KMS-11 (cell line): ENCODE measurements around the gene HRH4.

Experiments used
- H2AFZ ChIP-seq: fragments of 200-600 bp; sonication (generic); 2 replicates; pipeline ENCODE4 v1.6.1; 2016; ENCODE audit warnings: antibody characterized with exemption, mixed run types, low read depth
- H3K27ac ChIP-seq: fragments of 200-600 bp; sonication (generic); 2 replicates; pipeline ENCODE4 v1.6.1; 2016; ENCODE audit warnings: mild to moderate bottlenecking, mixed run types
- H3K27me3 ChIP-seq: fragments of 200-600 bp; sonication (generic); 2 replicates; pipeline ENCODE4 v1.6.1; 2017; ENCODE audit warnings: mild to moderate bottlenecking, low read depth, mixed run types, moderate library complexity; ENCODE audit not compliant: insufficient read depth
- H3K36me3 ChIP-seq: fragments of 200-600 bp; sonication (generic); 2 replicates; pipeline ENCODE4 v1.6.1; 2017; ENCODE audit warnings: mild to moderate bottlenecking, mixed run types; ENCODE audit not compliant: insufficient read depth
- H3K4me1 ChIP-seq: fragments of 200-600 bp; sonication (generic); 2 replicates; pipeline ENCODE4 v1.6.1; 2016; ENCODE audit warnings: mild to moderate bottlenecking, low read depth, mixed run types; ENCODE audit not compliant: poor library complexity, severe bottlenecking
- H3K4me2 ChIP-seq: fragments of 200-600 bp; sonication (generic); 2 replicates; pipeline ENCODE4 v1.7.0; 2016; ENCODE audit warnings: mild to moderate bottlenecking, mixed run types
- H3K4me3 ChIP-seq: fragments of 200-600 bp; sonication (generic); IDR thresholded peaks from 2 replicates; pipeline ENCODE4 v1.6.1; 2017; ENCODE audit warnings: low read depth, low read length, mixed read lengths; ENCODE audit not compliant: insufficient read depth
- H3K79me2 ChIP-seq: fragments of 200-600 bp; sonication (generic); 2 replicates; pipeline ENCODE4 v1.6.1; 2016; ENCODE audit warnings: low read depth, mixed run types; ENCODE audit not compliant: insufficient read depth
- H3K9ac ChIP-seq: fragments of 200-600 bp; sonication (generic); 2 replicates; pipeline ENCODE4 v1.6.1; 2016; ENCODE audit warnings: mild to moderate bottlenecking, mixed run types
- H4K20me1 ChIP-seq: fragments of 200-600 bp; sonication (generic); 2 replicates; pipeline ENCODE4 v1.6.1; 2016; ENCODE audit warnings: mild to moderate bottlenecking, mixed run types; ENCODE audit not compliant: insufficient read depth
- TF ChIP-seq, protein P1 (sequence below): fragments of 200-600 bp; sonication (generic); conservative IDR thresholded peaks from 2 replicates; pipeline ENCODE4 v1.6.1; 2017; ENCODE audit warnings: low read depth, mild to moderate bottlenecking, antibody characterized with exemption, low read length, moderate library complexity, mixed read lengths

HRH4 gene

DNA sequence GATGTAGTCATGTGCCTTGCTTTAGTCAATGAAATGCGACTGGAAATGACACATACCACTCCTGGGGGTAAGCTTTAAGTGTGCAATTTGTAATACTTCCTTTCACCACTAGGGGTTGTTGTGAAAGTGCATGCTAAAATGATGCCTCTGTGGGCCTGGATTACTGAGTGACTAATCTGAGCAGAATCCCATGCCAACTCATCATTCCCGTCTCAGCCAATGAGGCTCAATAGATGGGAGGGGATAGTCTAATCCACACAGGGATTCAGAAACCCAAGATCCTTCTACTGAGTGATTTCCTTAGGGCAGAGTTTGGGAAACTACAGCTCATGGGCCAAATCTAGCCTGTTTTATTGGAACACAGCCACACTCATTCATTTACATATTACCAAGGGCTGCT, 54.0 kb downstream of the HRH4 start:
- no peak overlapping the region for H3K27ac ChIP-seq
- H4K20me1 ChIP-seq: no peaks in the 10 kb centered on the region
- H3K4me1 ChIP-seq: no peaks in the 10 kb centered on the region
- no peak overlapping the region for H3K4me3 ChIP-seq
- no peak overlapping the region for H2AFZ ChIP-seq
- TF ChIP-seq, protein P1, sequence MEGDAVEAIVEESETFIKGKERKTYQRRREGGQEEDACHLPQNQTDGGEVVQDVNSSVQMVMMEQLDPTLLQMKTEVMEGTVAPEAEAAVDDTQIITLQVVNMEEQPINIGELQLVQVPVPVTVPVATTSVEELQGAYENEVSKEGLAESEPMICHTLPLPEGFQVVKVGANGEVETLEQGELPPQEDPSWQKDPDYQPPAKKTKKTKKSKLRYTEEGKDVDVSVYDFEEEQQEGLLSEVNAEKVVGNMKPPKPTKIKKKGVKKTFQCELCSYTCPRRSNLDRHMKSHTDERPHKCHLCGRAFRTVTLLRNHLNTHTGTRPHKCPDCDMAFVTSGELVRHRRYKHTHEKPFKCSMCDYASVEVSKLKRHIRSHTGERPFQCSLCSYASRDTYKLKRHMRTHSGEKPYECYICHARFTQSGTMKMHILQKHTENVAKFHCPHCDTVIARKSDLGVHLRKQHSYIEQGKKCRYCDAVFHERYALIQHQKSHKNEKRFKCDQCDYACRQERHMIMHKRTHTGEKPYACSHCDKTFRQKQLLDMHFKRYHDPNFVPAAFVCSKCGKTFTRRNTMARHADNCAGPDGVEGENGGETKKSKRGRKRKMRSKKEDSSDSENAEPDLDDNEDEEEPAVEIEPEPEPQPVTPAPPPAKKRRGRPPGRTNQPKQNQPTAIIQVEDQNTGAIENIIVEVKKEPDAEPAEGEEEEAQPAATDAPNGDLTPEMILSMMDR: peak; percentile 94
- H3K27me3 ChIP-seq: no peaks in the 10 kb centered on the region
- no peaks in the 10 kb centered on the region for H3K36me3 ChIP-seq
- no peaks in the 10 kb centered on the region for H3K79me2 ChIP-seq
- H3K9ac ChIP-seq: no peak overlapping the region
- H3K4me2 ChIP-seq: no peak overlapping the region

DNA sequence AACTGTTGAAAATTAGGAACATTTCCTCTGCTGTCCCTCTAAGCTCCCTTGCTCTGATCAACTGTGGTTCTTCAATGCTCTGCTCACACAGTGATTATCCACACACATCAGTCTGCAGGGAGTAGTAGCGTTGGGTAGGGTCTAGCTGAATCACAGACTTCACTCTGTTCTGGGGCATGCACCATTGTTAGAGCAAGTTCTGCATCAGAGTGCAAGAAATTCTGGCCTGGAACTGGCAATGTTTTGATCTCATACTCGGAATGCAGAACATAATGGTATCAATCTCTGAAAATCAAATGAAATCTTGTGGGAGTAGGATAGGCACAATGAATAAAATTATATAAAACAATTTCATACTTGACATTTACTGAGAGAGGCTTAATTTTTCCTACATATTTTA, 55.3 kb downstream of the HRH4 start:
- no peak overlapping the region for H3K27ac ChIP-seq
- no peak overlapping the region for H3K4me3 ChIP-seq
- no peaks in the 10 kb centered on the region for H3K4me1 ChIP-seq
- no peak overlapping the region for H2AFZ ChIP-seq
- no peaks in the 10 kb centered on the region for H3K27me3 ChIP-seq
- no peaks in the 10 kb centered on the region for H3K36me3 ChIP-seq
- no peaks in the 10 kb centered on the region for H3K79me2 ChIP-seq
- H4K20me1 ChIP-seq: no peaks in the 10 kb centered on the region
- no peak overlapping the region for H3K4me2 ChIP-seq
- TF ChIP-seq, protein P1: no peak
- no peak overlapping the region for H3K9ac ChIP-seq

DNA sequence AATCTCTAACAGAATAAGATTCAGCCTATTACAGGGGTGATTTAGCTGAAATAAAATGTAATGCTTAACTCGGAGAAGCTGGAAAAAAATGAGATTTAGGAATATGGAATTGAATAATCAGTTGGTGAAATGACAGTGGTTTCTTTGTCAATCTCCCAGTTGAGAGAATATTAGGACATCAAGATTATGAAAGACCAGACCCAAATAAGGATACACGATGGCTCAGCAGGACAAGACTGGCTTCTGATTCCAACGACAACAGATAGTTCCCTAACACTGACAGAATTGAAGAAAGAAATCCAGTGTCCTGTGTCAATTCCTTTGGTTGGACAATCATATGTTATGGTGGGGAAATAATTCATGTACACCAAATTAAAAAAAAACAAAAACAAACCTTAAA, 55.8 kb downstream of the HRH4 start:
- Histone ChIP-seq H3K4me3 (no peak overlapping the region), H2AFZ (no peak overlapping the region), H4K20me1 (no peaks in the 10 kb centered on the region), H3K36me3 (no peaks in the 10 kb centered on the region), H3K27ac (no peak overlapping the region), H3K9ac (no peak overlapping the region), H3K27me3 (no peaks in the 10 kb centered on the region), H3K79me2 (no peaks in the 10 kb centered on the region), H3K4me2 (no peak overlapping the region), H3K4me1 (no peaks in the 10 kb centered on the region)
- TF ChIP-seq, protein P1: no peak

DNA sequence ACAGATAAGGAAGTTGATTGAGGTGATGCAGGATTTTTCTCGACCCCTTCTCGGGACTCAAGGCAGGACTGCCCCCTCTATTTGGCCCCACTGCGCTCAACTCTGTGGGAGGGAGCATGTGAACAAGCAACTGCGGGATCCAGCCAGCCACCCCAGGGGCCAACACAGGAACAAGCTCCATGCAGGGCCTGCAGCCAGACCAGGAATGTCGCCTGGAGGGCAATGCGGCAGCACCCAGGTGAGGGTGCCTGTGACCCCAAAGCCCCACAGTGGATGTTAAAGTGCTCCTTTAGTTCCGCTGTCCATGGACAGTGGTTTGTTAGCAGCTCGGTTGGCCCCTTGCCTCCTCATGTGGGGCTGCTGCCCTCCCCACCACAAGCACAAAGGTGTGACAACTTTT, 57.1 kb downstream of the HRH4 start:
- TF ChIP-seq, protein P1: no peak
- Histone ChIP-seq H3K9ac (no peak overlapping the region), H3K4me2 (no peak overlapping the region), H3K27me3 (no peaks in the 10 kb centered on the region), H3K36me3 (no peaks in the 10 kb centered on the region), H2AFZ (no peak overlapping the region), H3K4me1 (no peaks in the 10 kb centered on the region), H4K20me1 (no peaks in the 10 kb centered on the region), H3K79me2 (no peaks in the 10 kb centered on the region), H3K27ac (no peak overlapping the region), H3K4me3 (no peak overlapping the region)

DNA sequence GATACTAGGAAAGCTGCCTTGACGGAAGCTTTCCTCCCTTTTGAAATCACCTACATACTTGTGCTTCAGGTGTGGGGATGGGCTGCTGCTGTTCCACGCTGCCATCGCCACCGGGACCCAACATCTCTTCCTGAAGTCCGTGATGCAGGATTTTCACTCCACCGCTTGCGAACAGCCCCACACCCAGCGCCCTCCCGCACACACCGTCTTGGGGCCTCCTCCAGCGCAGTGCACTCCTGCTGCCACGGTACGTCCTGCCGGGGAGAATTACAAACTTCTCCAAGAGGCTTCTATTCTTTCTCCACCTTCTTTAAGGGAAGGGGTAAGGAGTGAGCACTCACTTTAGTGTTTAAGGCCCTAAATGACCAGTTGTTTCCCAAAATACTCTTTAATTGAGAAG, 58.2 kb downstream of the HRH4 start:
- Histone ChIP-seq H3K36me3 (no peaks in the 10 kb centered on the region), H2AFZ (no peak overlapping the region), H3K4me2 (no peak overlapping the region), H3K79me2 (no peaks in the 10 kb centered on the region), H3K9ac (no peak overlapping the region), H3K27ac (no peak overlapping the region), H4K20me1 (no peaks in the 10 kb centered on the region), H3K27me3 (no peaks in the 10 kb centered on the region), H3K4me3 (no peak overlapping the region), H3K4me1 (no peaks in the 10 kb centered on the region)
- TF ChIP-seq, protein P1: no peak
